Esophagus muscularis mucosa (tissue), 4 donors: ENCODE measurements around the gene SPRED1. TPM values are rescaled to one million over a fixed set of nuclear protein-coding genes. Genes with fewer than 3 reads are reported as not detected.

ENCODE experiments used
- DNase-seq: peaks from one replicate; pipeline ENCODE4 v3.0.0-alpha.2; 2017; ENCODE audit errors: extremely low spot score
- H3K27ac ChIP-seq, 4 donors: fragments of 200-600 bp; sonication (generic); replicated peaks in 1 of 4; 1 replicate in 3 of 4; 2 replicates in 1 of 4; pipeline ENCODE4 v1.5.1; 2016 to 2019; ENCODE audit warnings: mild to moderate bottlenecking in 1 of 4
- H3K27me3 ChIP-seq, 4 donors: fragments of 200-600 bp; sonication (generic); one replicate each; pipeline versions ENCODE4 v1.5.1 to v1.6.0; 2016 to 2019
- H3K36me3 ChIP-seq, 4 donors: fragments of 200-600 bp; sonication (generic); one replicate each; pipeline ENCODE4 v1.5.1; 2016 to 2019
- H3K4me1 ChIP-seq, 4 donors: fragments of 200-600 bp; sonication (generic); one replicate each; pipeline ENCODE4 v1.5.1; 2016 to 2019
- H3K4me3 ChIP-seq, 4 donors: fragments of 200-600 bp; sonication (generic); 1 replicate in 2 of 4; 2 replicates in 2 of 4; pipeline ENCODE4 v1.5.1; 2016 to 2019; ENCODE audit warnings: mild to moderate bottlenecking in 4 of 4, moderate library complexity in 1 of 4
- H3K9me3 ChIP-seq, 4 donors: fragments of 200-600 bp; sonication (generic); 1 replicate in 3 of 4; 2 replicates in 1 of 4; pipeline ENCODE4 v1.5.1; 2016 to 2019
- CTCF ChIP-seq, 3 experiments: fragments of 200-600 bp in 2 of 3; fragments of 450-650 bp in 1 of 3; sonication (generic) in 2 of 3; IDR thresholded peaks; one replicate each; pipeline ENCODE4 v1.5.1; 2017 to 2019; ENCODE audit warnings: antibody characterized with exemption in 3 of 3, mild to moderate bottlenecking in 2 of 3, moderate library complexity in 1 of 3
- EP300 ChIP-seq: sonication (generic); formaldehyde crosslinking; IDR thresholded peaks from one replicate; pipeline ENCODE4 v1.6.1; 2017; ENCODE audit warnings: antibody characterized with exemption
- POLR2A ChIP-seq: fragments of 450-650 bp; IDR thresholded peaks from one replicate; pipeline ENCODE4 v1.6.1; 2017; ENCODE audit warnings: antibody characterized with exemption, moderate library complexity, mild to moderate bottlenecking, low read depth
- POLR2AphosphoS5 ChIP-seq, 2 donors: sonication (generic); formaldehyde crosslinking; IDR thresholded peaks; one replicate each; pipeline ENCODE4 v1.6.1; 2017; ENCODE audit warnings: antibody characterized with exemption in 2 of 2
- WGBS: methylation state at CpG from one replicate; pipeline ENCODE4 v1.1.5; 2018; 5-methylcytosine and 5-hydroxymethylcytosine counted together
- intact Hi-C: fragments of 100-400 bp; cut with DNase I; formaldehyde crosslinking; loops from one replicate; pipeline ENCODE4 v1.15.1; 2023
- total RNA-seq, 4 donors: library from RNA; depleted of rRNA; stranded (reverse); fragments of >200 nt; gene quantifications; one replicate each; pipeline versions ENCODE4 v1.1.0 to v1.2.1, GENCODE V29; 2016

The SPRED1 gene
- total RNA-seq, 4 donors from 2014 or later, result 14.5 to 31.1 (median 19.0) TPM

GRCh38 chr15:38401106-38401505, 148.5 kb downstream of the SPRED1 start:
- no peak overlapping the region for H3K27ac ChIP-seq
- WGBS, result 86% methylated on average over 6 of the region's 6 CpGs

GRCh38 chr15:38401701-38402100, 149.1 kb downstream of the SPRED1 start:
- peaks cover 0 to 11% (median 7%) of the 10 kb centered on the region in 4 donors for H3K4me1 ChIP-seq
- no peak for TF ChIP-seq POLR2AphosphoS5 (IDR thresholded peaks at IDR 0.05)
- 91% methylated on average over 5 of the region's 5 CpGs for WGBS
- H3K4me3 ChIP-seq, result no peak overlapping the region
- DNase-seq, result no peak
- H3K27ac ChIP-seq, result no peak overlapping the region
- no peaks in the 10 kb centered on the region for H3K9me3 ChIP-seq
- intact Hi-C loops, result loop anchor here (5.0 kb wide), 1 partner anchor 49 kb away; no protein-coding TSS in a partner anchor
- H3K36me3 ChIP-seq, result no peaks in the 10 kb centered on the region
- H3K27me3 ChIP-seq, result peaks cover 0 to 8% (median 0%) of the 10 kb centered on the region in 4 donors

More at GRCh38 chr15:38401106-38401505, 148.5 kb downstream of the SPRED1 start:
- Histone ChIP-seq H3K4me1 (peaks cover 0 to 11% (median 7%) of the 10 kb centered on the region in 4 donors), H3K4me3 (no peak overlapping the region), H3K27me3 (peaks cover 0 to 8% (median 0%) of the 10 kb centered on the region in 4 donors), H3K36me3 (no peaks in the 10 kb centered on the region), H3K9me3 (no peaks in the 10 kb centered on the region)
- TF ChIP-seq POLR2AphosphoS5 (IDR thresholded peaks at IDR 0.05) (no peak), EP300 (no peak), POLR2A (no peak), CTCF (IDR thresholded peaks at IDR 0.05) (no peak)
- DNase-seq, result no peak
- intact Hi-C loops, result loop anchor here (5.0 kb wide), 1 partner anchor 49 kb away; no protein-coding TSS in a partner anchor

GRCh38 chr15:38406436-38406835, 153.8 kb downstream of the SPRED1 start:
- DNase-seq, result no peak
- H3K4me1 ChIP-seq, result no peaks in the 10 kb centered on the region
- H3K36me3 ChIP-seq, result no peaks in the 10 kb centered on the region
- H3K27me3 ChIP-seq, result no peaks in the 10 kb centered on the region
- H3K27ac ChIP-seq, result no peak overlapping the region
- intact Hi-C loops, result no loop called here
- no peaks in the 10 kb centered on the region for H3K9me3 ChIP-seq
- TF ChIP-seq POLR2AphosphoS5 (IDR thresholded peaks at IDR 0.05) (no peak), EP300 (no peak), POLR2A (no peak), CTCF (IDR thresholded peaks at IDR 0.05) (no peak)
- H3K4me3 ChIP-seq, result no peak overlapping the region
- WGBS, result 62% methylated on average over 7 of the region's 7 CpGs

Other genes starting within 250 kb of the SPRED1 start
- 10 to 100 TPM; 11.1 to 48.2 (median 15.5) TPM for gene FAM98B, start 201.3 kb downstream of the SPRED1 start, total RNA-seq